ENCODE results near the gene LINGO3.

- TF ChIP-seq, protein P1, sequence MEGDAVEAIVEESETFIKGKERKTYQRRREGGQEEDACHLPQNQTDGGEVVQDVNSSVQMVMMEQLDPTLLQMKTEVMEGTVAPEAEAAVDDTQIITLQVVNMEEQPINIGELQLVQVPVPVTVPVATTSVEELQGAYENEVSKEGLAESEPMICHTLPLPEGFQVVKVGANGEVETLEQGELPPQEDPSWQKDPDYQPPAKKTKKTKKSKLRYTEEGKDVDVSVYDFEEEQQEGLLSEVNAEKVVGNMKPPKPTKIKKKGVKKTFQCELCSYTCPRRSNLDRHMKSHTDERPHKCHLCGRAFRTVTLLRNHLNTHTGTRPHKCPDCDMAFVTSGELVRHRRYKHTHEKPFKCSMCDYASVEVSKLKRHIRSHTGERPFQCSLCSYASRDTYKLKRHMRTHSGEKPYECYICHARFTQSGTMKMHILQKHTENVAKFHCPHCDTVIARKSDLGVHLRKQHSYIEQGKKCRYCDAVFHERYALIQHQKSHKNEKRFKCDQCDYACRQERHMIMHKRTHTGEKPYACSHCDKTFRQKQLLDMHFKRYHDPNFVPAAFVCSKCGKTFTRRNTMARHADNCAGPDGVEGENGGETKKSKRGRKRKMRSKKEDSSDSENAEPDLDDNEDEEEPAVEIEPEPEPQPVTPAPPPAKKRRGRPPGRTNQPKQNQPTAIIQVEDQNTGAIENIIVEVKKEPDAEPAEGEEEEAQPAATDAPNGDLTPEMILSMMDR (IDR thresholded peaks at IDR 0.05) = no peak
- no peak for TF ChIP-seq POLR2A (IDR thresholded peaks at IDR 0.05)
These were observed 27.9 kb upstream of the LINGO3 start for GRCh38 chr19:2335848-2336247.
